BJ (cell line): Measurements from ENCODE around the gene CYP24A1. TPM values are rescaled to one million over a fixed set of nuclear protein-coding genes. Genes with fewer than 3 reads are reported as not detected.
A peak's percentile ranks its signal among the peaks of the same experiment; 100 is the strongest.

Source experiments
- CTCF ChIA-PET: fragments of 350-600 bp; formaldehyde crosslinking; extraction: SDS; loops from one replicate; lab custom pipeline; 2021; ENCODE audit warnings: antibody characterized with exemption, inconsistent platforms; lab: Yijun Ruan, JAX
- POLR2A ChIA-PET: fragments of 300-600 bp; sonication (Branson Sonifier 250); formaldehyde crosslinking; extraction: SDS; loops from one replicate; lab custom pipeline; 2021; ENCODE audit warnings: antibody characterized with exemption; lab: Charles Lee
- DNase-seq: peaks from one replicate; pipeline ENCODE4 v3.0.0-alpha.2; 2011; ENCODE audit warnings: low read depth
- H3K27me3 ChIP-seq: 2 replicates; pipeline ENCODE4 v1.6.0; 2011; ENCODE audit warnings: low read length; ENCODE audit not compliant: control insufficient read depth, insufficient read depth
- H3K36me3 ChIP-seq: 2 replicates; pipeline ENCODE4 v1.5.1; 2011; ENCODE audit warnings: low read length; ENCODE audit not compliant: control insufficient read depth, insufficient read depth
- H3K4me3 ChIP-seq: 2 replicates; pipeline ENCODE4 v1.5.1; 2011; ENCODE audit warnings: low read depth, mild to moderate bottlenecking, control low read depth, low read length
- CTCF ChIP-seq: IDR thresholded peaks from 2 replicates; pipeline ENCODE4 v1.5.1; 2011; ENCODE audit warnings: low read depth, mild to moderate bottlenecking, control low read depth, inconsistent platforms, low read length, moderate library complexity; ENCODE audit not compliant: insufficient read depth
- polyA plus RNA-seq: library from polyadenylated mRNA; depleted of rRNA; stranded (reverse); fragments of >200 nt; gene quantifications from 2 replicates; pipeline ENCODE4 v1.2.3, GENCODE V29; 2011

Gene CYP24A1
- polyA plus RNA-seq, 1 experiment: 0.10 TPM

GRCh38 chr20:54214566-54214965, 40.8 kb upstream of the CYP24A1 start:
- TF ChIP-seq CTCF: no peak
- ChIA-PET POLR2A (interaction anchor here (0.7 kb wide), 1 partner anchor 52 kb away, joined by 4 read pairs; no protein-coding TSS in a partner anchor), CTCF (interaction anchor here (0.5 to 3.0 kb wide), 3 partner anchors 274 to 437 kb away, joined by 3 to 12 read pairs (median 4); no protein-coding TSS in a partner anchor)
- DNase-seq: no peak
- H3K36me3 ChIP-seq: peaks cover 5% of the 10 kb centered on the region
- no peaks in the 10 kb centered on the region for H3K27me3 ChIP-seq
- H3K4me3 ChIP-seq: no peak overlapping the region

GRCh38 chr20:54212871-54213270, 39.1 kb upstream of the CYP24A1 start:
- DNase-seq: no peak
- ChIA-PET POLR2A (interaction anchor here (0.5 kb wide), 1 partner anchor 273 kb away, joined by 3 read pairs; no protein-coding TSS in a partner anchor), CTCF (interaction anchor here (1.5 to 3.0 kb wide), 4 partner anchors 110 to 437 kb away, joined by 3 to 12 read pairs (median 6); no protein-coding TSS in a partner anchor)
- Histone ChIP-seq H3K36me3 (peaks cover 5% of the 10 kb centered on the region), H3K4me3 (no peak overlapping the region), H3K27me3 (no peaks in the 10 kb centered on the region)
- no peak for TF ChIP-seq CTCF

GRCh38 chr20:54212226-54212625, 38.4 kb upstream of the CYP24A1 start:
- Histone ChIP-seq H3K27me3 (no peaks in the 10 kb centered on the region), H3K4me3 (no peak overlapping the region), H3K36me3 (peaks cover 4% of the 10 kb centered on the region)
- DNase-seq: no peak
- no peak for TF ChIP-seq CTCF
- POLR2A ChIA-PET: no interaction called here
- CTCF ChIA-PET: interaction anchor here (1.4 to 2.7 kb wide), 3 partner anchors 109 to 434 kb away, joined by 3 to 9 read pairs (median 4); no protein-coding TSS in a partner anchor

- ChIA-PET POLR2A (no interaction called here), CTCF (interaction anchor here (1.1 to 13.0 kb wide), 5 partner anchors 9 to 111 kb away, joined by 6 to 544 read pairs (median 16); no protein-coding TSS in a partner anchor)
- Histone ChIP-seq H3K4me3 (peak overlapping the region; percentile 82), H3K27me3 (peaks cover 2% of the 10 kb centered on the region; the same call in 1 of the 2 replicates), H3K36me3 (no peaks in the 10 kb centered on the region)
- peak; percentile 26 for TF ChIP-seq CTCF
- no peak for DNase-seq
These were observed 35.5 kb upstream of the CYP24A1 start for GRCh38 chr20:54209216-54209813.

GRCh38 chr20:54208548-54209176, 34.9 kb upstream of the CYP24A1 start:
- CTCF ChIA-PET: interaction anchor here (1.0 to 13.0 kb wide), 9 partner anchors 10 to 439 kb away, joined by 3 to 544 read pairs (median 9); no protein-coding TSS in a partner anchor
- peak overlapping the region; percentile 82 for H3K4me3 ChIP-seq
- DNase-seq: no peak

More at GRCh38 chr20:54208548-54209176, 34.9 kb upstream of the CYP24A1 start:
- no peak for TF ChIP-seq CTCF
- no peaks in the 10 kb centered on the region for H3K36me3 ChIP-seq
- peaks cover 2% of the 10 kb centered on the region; the same call in 1 of the 2 replicates for H3K27me3 ChIP-seq
- POLR2A ChIA-PET: no interaction called here
